ENCODE data around the gene NAALADL2.

Gene NAALADL2

DNA sequence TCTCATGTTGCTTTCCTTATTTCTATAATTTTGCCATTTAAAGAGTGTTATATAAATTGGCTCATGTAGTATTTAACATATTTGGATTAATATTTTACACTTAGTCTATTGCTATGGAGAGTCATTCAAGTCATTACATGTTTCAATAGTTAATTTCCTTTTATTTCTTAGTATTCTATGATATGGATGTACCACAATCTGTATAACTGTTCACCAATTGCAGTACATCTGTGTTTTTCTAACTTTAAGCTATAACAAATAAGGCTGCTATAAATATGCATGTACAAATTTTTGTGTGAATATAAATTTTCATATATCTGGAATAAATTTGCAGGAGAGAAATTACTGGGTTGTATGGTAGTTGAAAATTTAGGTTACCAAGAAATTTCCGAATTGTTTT, 993.4 kb downstream of the NAALADL2 start:
- DNase-seq (ENCODE audit: low spot score), result no peak

DNA sequence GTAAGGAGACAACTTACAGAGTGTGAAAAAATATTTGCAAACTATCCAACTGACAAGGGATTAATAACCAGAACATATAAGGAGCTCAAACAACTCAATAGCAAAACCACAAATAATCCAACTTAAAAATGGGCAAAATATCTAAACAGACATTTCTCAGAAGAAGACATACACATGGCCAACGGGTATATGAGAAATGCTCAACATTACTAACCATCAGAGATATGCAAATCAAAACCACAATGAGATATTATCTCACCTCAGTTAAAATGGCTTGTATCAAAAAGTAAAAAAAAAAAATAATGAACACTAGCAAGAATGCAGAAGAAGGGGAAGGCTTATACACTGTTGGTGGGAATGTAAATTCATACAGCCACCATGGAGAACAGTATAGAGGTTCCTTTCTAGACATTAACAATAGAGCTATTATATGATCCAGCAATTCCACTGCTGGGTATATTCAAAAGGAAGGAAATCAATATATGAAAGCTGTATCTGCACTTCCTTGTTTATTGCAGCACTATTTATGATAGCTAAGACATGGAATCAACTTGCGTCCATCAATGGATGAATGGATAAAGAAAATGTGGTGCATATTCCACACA, 998.6 kb downstream of the NAALADL2 start:
- DNase-seq (ENCODE audit: low spot score), result no peak
